Limb (tissue), 2 donors: ENCODE results near the gene PRRT1.
"Not testable (repeated sequence)": the region's sequence is repeated elsewhere in the genome, so short reads cannot be mapped to it uniquely, and the experiment has no call there.

ENCODE experiments used
- DNase-seq, 2 donors: peaks; one replicate each; pipeline ENCODE4 v3.0.0-alpha.2; 2016; ENCODE audit errors: extremely low spot score in 2 of 2

PRRT1 gene

DNA sequence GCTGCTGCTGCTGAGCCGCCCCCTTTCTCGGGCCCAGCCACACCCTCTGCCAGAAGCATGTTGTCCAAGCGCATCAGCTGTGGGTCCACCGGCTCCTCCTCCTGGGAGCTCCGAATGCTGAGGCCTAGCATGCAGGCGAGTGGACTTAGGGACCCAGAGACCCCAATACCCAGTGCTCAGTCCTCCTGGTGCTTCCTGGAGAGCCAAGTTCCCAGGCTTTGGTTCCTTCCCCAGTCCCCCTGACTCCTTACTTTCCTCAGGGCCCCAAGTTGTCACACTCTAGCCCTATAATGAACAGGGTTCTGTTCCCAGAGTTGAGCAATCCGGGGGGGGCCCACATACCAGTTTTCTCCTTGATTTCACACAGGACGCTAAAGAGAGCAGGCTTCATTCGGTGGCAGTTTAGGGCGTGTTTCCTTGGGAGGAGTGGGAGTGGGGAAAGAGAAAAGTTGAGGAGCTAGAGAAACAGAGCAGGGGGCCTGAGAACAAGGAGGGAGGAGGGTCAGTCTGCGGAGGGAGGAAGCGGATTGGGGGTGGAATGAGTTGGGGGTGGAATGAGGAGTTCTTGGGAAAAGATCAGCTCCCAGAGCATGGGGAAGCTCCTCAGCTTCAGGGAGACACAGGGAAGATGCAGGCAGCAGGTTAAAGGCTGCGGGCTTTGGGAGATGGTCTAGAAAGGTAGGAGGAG, 36.8 kb upstream of the PRRT1 start:
- DNase-seq: no peak

DNA sequence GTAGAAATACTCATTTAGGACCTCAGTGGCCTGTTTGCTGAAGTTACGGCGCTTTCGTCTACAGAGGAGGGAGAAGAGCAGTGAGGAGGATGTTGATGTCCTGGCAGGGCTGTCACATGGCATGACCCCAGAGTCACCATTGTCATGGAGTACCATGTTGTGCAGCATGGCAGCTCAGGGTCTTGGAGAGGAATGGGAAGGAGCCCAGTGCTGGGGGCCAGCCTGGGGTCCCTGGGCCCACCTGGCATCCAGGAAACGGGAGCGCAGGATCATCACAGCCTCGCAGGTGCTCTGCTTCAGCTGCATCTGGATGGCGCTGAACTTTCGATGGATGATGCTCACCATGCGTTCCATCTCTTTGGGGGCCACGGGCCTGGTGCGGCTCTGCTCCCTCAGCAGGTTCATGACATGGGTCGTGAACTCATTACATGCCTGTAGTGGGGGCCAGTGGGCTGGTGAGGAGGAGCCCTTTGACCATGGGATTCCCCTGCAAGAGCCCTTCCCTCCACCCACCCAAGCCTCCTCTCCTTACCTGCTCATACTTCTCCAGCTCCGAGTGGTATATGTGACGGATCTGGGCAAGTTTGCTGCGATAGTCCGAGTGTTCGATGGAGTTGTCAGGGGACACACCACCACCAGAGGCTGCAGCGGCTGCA, 36.1 kb upstream of the PRRT1 start:
- not testable (repeated sequence) for DNase-seq

DNA sequence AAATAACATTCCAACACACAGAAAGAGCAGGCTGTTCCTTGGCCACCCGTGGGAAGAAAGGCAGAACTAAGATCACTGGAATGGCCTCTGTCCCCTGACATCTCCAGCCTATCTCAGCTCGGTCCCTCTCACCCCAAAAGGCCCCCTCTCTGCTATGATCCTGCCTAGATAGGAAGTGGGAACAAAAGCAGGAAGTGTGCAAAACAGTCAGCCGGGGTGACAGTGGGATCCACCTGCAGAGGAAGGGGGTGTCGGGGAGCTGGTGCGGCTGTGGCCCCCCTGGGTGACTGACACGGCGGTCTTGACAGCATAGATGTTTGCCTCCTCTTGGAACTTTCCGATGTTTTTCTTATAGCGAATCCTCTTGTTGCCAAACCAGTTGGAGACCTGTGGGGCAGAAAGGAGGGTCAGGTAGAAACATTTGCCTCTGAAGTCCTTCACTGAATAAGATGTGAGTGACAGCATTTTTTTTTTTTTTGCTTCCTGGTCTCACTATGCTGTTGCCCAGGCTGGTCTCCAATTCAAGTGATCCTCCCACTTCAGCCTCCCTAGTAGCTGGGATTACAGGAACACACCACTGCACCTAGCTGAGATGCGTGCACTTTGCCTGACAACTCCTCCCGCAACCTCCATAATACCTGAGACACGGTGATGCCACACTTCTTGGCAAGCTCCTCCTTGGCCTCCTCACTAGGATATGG, 35.4 kb upstream of the PRRT1 start:
- no peak for DNase-seq

DNA sequence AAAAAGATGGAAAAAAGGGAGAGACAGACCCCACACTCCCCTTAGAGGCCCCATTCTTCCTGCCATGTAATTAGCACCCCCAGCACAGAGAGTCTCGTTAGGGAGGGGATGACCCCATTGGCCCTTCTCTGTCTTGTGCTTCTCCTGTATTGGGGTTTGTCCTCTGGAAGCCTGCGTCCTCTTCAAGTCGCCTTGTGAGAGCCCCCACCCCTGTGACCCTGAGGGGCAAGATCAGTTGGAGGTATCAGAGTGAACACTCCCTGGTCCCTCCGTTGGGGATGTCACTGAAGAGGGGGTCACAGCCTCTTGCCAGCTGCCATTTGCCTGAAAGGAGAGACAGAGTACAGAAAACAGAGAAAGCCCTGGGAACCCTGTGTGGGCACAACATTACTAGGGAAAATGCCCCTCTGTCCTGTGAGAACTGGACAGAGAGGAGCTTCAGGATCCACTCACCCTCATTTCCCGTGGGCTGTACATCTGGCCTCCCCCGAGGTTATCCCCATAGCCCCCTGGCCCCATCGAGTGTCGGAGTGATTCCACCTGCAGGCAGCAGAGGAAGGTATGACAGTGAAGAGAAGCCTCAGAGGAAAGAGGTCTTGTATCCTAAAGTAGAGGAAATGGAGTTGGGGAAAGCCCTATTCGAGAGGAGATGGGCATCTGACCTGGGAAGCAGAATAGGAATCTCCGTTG, 34.6 kb upstream of the PRRT1 start:
- not testable (repeated sequence) for DNase-seq

DNA sequence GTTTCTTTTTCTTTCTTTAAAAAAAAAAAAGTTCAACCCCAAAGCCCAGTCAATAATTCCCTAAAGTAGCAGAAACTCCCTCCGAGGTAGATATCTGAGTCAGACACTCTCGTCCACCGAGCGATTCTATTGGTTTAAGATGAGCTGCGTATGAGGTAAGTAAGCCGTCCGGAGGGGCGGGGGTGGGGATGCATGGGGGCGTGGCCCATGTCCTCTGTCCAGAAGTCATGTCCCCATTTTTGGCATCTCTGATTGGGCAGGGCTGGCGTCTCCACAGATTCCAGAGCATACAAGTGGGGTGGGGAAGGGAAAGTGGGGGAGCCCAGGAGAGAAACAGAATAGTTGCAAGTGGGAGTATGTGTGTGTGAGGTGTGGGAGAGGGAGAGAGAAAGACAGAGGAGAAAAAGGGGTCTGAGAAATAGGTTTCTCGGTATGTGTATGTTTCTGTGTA, 34.0 kb upstream of the PRRT1 start:
- peak in 1 of 2 donors; percentile 51 for DNase-seq

DNA sequence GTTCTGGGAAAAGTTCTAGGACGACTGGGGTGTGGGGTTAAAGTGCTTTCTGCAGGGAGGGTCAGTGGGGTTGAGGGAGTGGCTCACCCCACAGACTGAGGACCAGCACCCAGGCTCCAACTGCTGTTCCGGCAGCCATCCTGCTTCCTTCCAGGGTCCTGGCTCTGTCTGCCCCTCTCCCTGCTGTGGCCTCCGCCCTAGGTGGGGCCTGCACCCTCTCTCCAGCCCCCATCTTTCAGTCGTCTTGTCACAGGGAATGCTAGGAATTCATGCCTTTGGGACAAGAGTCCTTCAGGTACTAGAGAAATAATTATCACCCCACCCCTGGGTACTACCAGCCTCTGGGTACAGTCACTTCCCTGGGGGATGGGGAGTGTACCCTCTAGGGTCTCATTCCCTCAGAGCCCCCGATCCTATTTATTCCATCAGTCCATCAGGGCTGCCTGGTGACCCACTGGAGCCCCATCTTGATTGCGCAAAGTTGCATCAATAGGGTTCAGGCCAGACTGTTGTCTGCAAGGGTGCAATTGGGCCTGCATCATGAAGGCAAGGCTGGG, 32.4 kb upstream of the PRRT1 start, which contains the start of gene AGER:
Gene AGER (minus strand): TSS at position 170 of the 557 bp plus-strand sequence. CDS start 31 bp downstream, at position 139.
- DNase-seq: no peak

DNA sequence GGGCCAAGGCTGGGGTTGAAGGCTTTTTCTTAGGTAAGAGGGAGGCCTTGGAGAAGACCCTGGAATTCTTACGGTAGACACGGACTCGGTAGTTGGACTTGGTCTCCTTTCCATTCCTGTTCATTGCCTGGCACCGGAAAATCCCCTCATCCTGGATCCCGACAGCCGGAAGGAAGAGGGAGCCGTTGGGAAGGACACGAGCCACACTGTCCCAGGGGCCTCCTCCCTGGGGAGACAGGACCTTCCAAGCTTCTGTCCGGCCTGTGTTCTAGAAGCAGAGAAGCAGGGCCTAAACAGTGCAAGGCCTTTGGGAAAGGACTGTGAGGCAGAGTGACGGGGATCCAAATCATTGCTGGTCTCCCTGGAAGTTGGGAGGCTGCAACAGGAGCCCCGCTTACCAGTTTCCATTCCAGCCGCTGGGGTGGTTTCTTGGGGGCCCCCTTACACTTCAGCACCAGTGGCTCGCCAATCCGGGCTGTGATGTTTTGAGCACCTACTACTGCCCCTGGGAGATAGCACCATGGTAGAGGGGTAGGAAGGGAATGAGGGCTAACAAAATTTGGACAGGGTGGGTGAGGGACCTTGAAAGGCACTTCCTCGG, 31.8 kb upstream of the PRRT1 start:
- DNase-seq: no peak

DNA sequence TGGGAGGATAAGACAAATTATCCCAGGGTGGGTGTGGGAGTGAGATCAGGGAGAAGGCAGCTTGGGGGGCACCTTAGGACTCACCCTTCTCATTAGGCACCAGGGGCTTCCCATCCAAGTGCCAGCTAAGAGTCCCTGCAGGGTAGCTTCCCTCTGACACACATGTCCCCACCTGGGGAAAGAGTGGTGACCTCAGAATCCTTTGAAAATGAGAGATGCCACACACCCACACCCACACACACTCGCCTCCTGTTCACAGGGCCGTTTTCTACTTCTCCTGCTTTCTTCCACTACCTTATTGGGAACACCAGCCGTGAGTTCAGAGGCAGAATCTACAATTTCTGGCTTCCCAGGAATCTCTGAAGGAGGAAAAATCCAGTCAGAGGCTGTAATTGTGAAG, 31.3 kb upstream of the PRRT1 start:
- DNase-seq: no peak

DNA sequence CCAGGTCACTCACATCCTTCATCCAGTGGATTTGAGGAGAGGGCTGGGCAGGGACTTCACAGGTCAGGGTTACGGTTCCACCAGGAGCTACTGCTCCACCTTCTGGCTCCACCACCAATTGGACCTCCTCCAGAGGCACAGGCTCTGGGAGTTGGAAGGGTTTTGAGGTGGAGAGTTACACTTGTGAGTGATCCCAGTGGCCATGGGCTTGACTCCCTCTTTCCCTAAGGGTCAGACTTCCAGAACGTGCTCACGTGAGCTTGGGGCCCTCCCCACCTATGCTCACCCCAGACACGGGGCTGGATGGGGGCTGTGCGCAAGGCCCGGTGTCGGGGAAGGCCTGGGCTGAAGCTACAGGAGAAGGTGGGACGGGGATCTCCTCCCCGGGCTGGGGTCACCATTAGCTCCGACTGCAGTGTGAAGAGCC, 30.8 kb upstream of the PRRT1 start:
- DNase-seq: peak in 1 of 2 donors; percentile 19

DNA sequence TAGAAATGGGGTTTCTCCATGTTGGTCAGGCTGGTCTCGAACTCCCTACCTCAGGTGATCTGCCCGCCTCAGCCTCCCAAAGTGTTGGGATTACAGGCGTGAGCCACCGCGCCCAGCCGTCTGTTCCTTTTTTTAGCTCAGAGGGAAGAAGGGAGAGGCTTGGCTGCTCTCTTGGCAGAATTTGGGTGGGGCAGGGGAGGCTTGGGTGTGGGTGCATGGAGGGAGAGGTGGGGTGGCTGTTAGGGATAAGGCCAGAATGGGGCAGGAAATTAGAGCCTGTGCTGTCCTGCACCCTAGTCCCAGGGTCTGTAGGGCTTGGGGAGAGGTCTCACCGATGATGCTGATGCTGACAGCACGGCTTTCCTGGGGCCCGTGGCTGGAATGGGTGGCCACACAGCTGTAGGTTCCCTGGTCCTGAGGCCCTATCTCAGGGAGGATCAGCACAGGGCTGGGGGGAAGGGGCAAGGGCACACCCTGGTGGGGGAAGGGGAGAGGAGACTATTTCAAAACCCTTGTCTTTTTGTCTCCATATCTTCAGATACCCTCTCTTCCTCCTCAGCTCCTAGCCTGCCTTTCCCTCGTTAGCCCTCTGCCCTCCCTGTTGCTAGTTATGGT, 30.3 kb upstream of the PRRT1 start:
- peak in 1 of 2 donors; percentile 21 for DNase-seq

DNA sequence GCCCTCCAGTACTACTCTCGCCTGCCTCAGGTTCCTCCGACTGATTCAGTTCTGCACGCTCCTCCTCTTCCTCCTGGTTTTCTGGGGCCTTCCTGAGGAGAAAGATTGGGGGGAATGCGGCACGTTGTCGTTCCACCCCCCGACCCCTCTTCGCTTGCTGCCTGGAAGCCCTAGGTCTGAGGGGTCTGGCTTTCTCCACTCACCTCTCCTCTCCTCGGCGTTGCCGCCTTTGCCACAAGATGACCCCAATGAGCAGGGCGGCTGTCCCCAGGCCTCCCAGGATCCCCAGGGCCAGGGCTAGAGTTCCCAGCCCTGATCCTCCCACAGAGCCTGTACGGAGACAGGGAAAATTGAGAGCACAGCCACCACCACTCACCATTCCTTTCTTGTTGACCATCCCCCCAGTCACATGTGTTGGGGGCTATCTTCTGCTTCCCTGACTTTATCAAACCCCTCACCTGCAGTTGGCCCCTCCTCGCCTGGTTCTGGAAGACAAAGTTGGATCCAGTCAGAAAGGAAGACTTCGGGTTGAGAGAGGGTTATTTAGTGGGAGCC, 29.5 kb upstream of the PRRT1 start:
- DNase-seq: peak in 1 of 2 donors; percentile 23

DNA sequence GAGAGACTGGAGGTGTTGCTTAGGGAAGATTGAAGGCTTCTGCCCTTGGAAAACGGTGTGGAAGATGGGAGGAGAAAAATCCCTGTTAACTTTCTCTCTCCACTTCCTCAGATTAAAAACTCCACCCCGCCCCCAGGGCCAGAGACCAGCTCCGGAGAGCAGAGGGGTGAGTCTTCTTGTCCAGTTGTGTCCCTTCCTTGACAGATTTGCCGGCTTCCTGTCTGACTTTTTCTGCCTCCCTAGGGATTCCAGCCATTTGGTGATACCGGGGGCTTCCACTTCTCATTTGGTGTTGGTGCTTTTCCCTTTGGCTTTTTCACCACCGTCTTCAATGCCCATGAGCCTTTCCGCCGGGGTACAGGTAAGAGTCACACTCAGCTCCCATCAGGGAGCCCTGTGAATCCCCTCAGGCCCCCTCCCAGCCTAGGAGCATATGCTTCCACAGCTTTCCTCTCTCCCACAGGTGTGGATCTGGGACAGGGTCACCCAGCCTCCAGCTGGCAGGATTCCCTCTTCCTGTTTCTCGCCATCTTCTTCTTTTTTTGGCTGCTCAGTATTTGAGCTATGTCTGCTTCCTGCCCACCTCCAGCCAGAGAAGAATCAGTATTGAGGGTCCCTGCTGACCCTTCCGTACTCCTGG, 28.1 kb upstream of the PRRT1 start:
- no peak for DNase-seq

DNA sequence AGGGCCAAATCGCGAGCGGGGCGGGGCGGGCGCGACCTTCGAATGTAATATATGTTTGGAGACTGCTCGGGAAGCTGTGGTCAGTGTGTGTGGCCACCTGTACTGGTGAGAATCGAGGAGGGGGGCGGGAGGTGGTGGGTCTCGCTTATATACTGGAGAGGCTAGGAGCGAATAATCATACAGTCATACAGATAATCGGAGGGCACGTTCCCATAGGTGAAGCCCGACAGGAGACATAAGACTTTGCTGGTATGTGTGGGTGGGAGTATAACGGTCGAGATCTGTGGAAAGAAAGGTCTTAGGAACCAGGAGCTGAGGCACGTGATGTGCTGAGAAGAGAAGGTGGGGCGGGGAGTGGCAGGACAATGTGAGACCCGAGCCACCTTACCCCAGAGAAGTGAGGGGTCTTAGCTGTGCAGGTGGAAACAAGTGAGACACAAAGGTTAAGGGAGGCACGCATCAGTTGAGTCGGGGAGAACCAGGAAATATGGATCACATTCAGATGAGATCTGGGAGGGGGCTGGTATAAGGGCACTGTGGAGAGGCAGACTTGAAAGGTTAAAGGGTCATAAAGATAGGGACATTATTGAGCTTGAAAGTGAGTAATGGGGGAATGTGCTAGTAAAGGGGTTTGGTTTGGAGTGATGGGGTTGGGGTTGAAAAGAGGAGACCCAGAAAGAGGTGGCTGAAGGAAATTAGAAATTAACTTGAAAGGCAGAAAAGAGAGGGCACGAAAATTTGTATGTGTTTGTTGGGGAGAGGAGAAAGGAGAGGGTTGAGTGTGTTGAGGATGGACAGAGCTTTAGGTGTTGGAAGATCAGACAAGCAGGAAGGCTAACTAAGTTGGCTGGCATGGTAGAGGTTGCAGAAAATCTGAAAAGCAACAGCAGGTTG, 27.1 kb upstream of the PRRT1 start:
- no peak for DNase-seq

DNA sequence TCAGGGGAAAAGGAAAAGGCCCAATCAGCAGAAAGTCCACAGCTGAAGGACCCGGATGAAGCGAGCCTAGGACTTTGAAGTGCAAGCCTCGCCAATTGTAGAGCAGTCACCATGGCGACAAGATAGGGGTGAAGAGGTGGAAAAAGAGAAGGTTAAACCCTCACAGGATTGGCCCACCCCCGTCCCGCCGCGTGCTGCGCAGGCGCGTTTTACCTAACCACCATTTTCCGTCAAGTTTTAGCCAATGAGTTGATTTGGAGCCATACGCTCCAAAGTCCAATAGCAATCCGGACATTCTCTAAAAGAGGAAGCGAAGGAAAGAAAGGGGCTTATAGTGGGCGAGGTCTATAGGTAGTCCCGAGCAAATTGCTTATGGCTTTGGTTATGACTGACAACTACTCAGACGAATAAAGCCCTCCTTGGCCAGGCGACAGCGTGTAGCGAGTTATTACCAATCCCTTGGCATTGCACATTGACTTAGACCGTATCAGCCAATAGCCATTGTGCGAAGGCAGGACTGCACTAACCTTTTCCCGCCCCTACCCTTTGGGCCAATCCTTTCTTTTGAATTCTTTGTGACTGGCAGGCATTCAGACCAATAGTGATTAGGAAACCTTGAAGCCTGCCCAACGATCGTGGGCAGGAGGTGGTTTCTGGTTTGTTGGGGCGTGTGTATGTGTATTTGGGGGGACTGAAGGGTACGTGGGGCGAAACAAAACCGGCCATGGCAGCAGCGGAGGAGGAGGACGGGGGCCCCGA, 26.2 kb upstream of the PRRT1 start, which contains the start of gene RNF5:
Gene RNF5 (plus strand): TSS at position 618 of the 759 bp plus-strand sequence. CDS start 107 bp downstream, at position 725.
- peak; percentile 97 to 100 for DNase-seq

DNA sequence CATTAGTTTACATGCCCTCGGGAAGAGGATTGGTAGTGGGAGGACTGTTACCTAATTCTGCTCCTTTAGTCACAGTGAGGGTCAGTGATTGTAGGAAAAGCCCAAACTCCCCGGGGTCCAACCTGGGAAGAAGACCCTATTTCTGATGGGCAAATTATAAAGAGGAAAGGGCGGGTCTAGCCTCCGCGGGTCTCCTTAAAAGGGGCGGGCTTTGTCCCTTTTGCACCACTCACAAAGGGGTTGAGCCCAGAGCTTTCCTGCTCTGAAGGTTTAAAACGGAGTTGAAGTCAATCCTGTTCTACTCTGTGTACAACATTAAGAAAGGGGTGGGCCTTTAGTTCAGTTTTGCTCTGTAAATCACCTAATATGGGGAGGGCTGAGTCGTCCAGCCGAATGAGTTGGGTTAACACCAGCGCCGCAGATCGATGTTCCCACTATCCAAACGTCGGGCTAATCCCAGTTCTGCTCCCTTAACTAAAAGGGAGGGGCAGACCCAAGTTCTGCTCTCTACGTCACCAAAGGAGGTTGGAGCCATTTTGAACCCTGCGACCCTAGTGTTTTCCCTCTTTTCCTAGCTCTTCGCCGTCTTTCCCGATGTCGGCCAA, 25.5 kb upstream of the PRRT1 start:
- DNase-seq: peak in 1 of 2 donors; percentile 71

DNA sequence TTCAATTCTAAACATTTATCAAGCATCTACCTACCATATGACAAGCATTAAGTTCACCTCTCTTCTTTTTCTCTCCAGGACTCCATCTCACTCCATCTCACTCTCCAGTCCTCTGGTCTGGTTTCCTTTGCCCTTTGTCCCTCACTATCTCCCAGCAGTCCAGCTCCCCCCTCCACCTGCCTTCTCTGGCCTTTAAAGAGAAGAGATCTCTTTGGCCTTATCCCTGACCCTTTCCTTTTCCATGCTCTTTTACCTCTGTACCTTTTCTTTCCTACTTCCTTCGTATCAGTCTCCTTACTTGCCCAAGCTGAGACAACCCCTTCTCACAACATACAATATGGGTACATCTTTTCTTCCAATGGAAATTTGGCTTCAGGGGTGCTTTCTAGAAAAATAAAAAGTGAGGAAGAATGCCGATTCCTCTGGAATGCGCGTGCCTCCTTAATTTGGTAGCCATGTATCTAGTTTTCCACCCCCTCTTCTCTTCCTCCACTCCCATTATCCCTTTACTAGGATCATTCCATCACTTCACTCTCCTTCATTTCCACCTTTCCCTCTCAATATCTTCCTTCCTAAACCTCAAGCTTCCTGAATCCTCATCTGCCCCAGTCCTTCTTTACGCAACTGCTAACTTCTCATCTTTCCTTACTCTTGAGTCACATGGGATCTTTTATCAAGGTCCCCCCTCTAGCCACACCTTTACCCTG, 24.9 kb upstream of the PRRT1 start:
- DNase-seq: peak in 1 of 2 donors; percentile 23
